ENCODE measurements around the gene GALNT7.

Gene GALNT7

GRCh38 chr4:173167758-173168395 is 734 bp upstream of the GALNT7 start:
- peak overlapping the region; percentile 87 for H3K4me3 ChIP-seq (ENCODE audit: low read depth, low read length)
- H3K9me3 ChIP-seq (ENCODE audit: severe bottlenecking) = no peaks in the 10 kb centered on the region
- DNase-seq = peak; percentile 70
- H3K36me3 ChIP-seq = no peaks in the 10 kb centered on the region
- no peaks in the 10 kb centered on the region for H3K27me3 ChIP-seq (ENCODE audit: insufficient read depth, low read depth, severe bottlenecking)
- H3K27ac ChIP-seq = peak overlapping the region; percentile 85
- no peak for TF ChIP-seq CTCF (IDR thresholded peaks at IDR 0.05; ENCODE audit: low read depth, low read length)

GRCh38 chr4:173169178-173169427 is 492 bp downstream of the GALNT7 start:
- H3K27ac ChIP-seq = peak overlapping the region; percentile 79
- TF ChIP-seq CTCF (IDR thresholded peaks at IDR 0.05; ENCODE audit: low read depth, low read length) = no peak
- peak overlapping the region; percentile 87 for H3K4me3 ChIP-seq (ENCODE audit: low read depth, low read length)
- no peaks in the 10 kb centered on the region for H3K36me3 ChIP-seq
- no peaks in the 10 kb centered on the region for H3K27me3 ChIP-seq (ENCODE audit: insufficient read depth, low read depth, severe bottlenecking)
- no peak for DNase-seq
- H3K9me3 ChIP-seq (ENCODE audit: severe bottlenecking) = no peaks in the 10 kb centered on the region

- Histone ChIP-seq H3K27me3 (ENCODE audit: insufficient read depth, low read depth, severe bottlenecking) (no peaks in the 10 kb centered on the region), H3K27ac (peak overlapping the region; percentile 79), H3K36me3 (no peaks in the 10 kb centered on the region), H3K9me3 (ENCODE audit: severe bottlenecking) (no peaks in the 10 kb centered on the region), H3K4me3 (ENCODE audit: low read depth, low read length) (peak overlapping the region; percentile 87)
- peak; percentile 85 for DNase-seq
- TF ChIP-seq CTCF (IDR thresholded peaks at IDR 0.05; ENCODE audit: low read depth, low read length) = no peak
Observed at GRCh38 chr4:173169428-173170181, 994 bp downstream of the GALNT7 start.

GRCh38 chr4:173170182-173170778 is 1.7 kb downstream of the GALNT7 start:
- Histone ChIP-seq H3K27ac (peak overlapping the region; percentile 79), H3K27me3 (ENCODE audit: insufficient read depth, low read depth, severe bottlenecking) (no peaks in the 10 kb centered on the region)

GRCh38 chr4:173171098-173171497 is 2.5 kb downstream of the GALNT7 start:
- Histone ChIP-seq H3K4me3 (ENCODE audit: low read depth, low read length) (no peak overlapping the region), H3K36me3 (no peaks in the 10 kb centered on the region), H3K27ac (no peak overlapping the region), H3K27me3 (ENCODE audit: insufficient read depth, low read depth, severe bottlenecking) (no peaks in the 10 kb centered on the region), H3K9me3 (ENCODE audit: severe bottlenecking) (no peaks in the 10 kb centered on the region)
- peak; percentile 22; the same call in 1 of the 2 replicates for TF ChIP-seq CTCF (IDR thresholded peaks at IDR 0.05; ENCODE audit: low read depth, low read length)
- no peak for DNase-seq

More at GRCh38 chr4:173170182-173170778, 1.7 kb downstream of the GALNT7 start:
- no peak for DNase-seq
- no peak for TF ChIP-seq CTCF (IDR thresholded peaks at IDR 0.05; ENCODE audit: low read depth, low read length)
- Histone ChIP-seq H3K4me3 (ENCODE audit: low read depth, low read length) (peak overlapping the region; percentile 87), H3K9me3 (ENCODE audit: severe bottlenecking) (no peaks in the 10 kb centered on the region), H3K36me3 (no peaks in the 10 kb centered on the region)
